ENCODE measurements around the gene IRAK4. TPM values are rescaled to one million over a fixed set of nuclear protein-coding genes. Genes with fewer than 3 reads are reported as not detected.

Gene IRAK4
- total RNA-seq, 2 experiments from 2014 or later = 22.1 to 23.0 TPM

DNA sequence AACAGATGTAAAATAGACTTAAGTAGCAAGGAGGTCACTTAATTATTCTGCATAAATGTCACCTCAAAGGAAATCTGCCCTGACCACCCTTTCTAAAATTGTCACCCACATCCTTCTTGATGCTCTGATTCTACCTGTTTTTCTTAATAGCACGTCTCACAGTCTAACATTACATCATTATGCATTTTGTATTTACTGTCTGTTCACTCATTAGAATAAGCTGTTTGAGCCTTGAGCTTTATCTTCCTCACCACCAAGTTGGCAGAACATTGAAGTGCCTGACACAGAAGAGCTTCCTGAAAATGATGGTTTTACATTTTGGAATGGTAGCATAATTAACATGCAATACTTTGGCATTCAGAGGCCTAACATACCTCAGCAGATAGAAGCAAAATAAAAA lies 68.3 kb downstream of the IRAK4 start:
- POLR2A ChIA-PET = no interaction called here
- CTCF ChIA-PET = interaction anchor here (0.7 kb wide), 1 partner anchor 21 kb away, joined by 3 read pairs; the partner anchor contains the start of gene TWF1

DNA sequence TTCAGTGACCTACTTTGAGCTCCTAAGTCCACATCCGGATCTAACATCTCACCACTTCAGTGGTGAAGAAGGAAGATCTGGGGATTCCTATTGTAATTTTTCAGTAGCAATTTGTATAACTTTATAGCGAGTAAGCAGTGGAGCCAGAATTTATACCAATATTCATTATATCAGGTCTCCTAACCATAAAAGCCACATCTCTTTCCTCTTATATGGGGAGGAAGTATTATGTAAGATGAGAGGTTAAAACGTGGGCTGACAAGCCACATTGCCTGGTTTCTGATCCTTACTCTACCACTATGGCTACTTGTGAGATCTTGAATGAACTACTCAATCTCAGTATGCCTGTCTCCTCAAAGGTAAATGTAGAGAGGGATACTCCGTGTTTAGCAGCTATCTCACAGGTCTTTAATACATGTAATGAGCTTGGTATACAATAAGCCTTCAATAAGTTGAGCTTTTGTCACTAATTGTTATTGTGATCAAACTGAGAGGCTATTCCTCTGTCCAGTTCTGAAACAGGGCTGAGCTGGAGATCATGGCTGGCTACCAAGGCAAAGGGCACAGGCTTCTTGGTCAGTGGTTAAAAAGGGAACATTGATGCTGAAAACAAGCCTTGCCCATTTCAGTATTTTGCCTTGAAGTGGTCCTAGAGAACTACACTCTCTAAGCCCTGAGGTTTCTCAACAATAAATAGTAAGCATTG lies 73.9 kb downstream of the IRAK4 start:
- ChIA-PET CTCF (interaction anchor here (1.0 to 1.6 kb wide), 2 partner anchors 24 to 26 kb away, joined by 3 to 5 read pairs; partner anchors contain the start of gene TWF1), POLR2A (interaction anchor here (0.6 kb wide), 1 partner anchor 1729 kb away, joined by 3 read pairs; no protein-coding TSS in a partner anchor)

DNA sequence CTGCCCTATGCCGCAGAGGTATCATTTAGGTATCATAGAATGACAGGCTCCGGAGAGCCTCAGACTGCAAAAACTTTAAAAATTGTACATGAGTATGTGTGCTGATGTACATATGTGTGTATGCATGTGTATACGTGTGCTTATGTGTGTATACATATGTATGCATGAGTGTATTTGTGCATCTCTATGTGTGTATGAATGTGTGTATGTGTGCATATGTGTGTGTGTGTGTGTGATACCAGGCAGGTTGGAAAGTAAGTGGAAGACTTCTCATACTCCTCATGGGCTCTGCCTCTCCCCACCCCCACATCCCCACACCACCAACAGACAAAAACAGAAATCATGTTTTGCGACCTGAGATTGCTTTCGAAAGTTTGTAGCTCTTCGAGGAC lies 76.5 kb downstream of the IRAK4 start:
- CTCF ChIA-PET = interaction anchor here (0.8 kb wide), 1 partner anchor 29 kb away, joined by 3 read pairs; the partner anchor contains the start of gene TWF1
- POLR2A ChIA-PET = interaction anchor here (0.6 to 2.1 kb wide), 4 partner anchors 20 to 76 kb away, joined by 3 to 10 read pairs (median 4); partner anchors contain the start of gene TWF1

DNA sequence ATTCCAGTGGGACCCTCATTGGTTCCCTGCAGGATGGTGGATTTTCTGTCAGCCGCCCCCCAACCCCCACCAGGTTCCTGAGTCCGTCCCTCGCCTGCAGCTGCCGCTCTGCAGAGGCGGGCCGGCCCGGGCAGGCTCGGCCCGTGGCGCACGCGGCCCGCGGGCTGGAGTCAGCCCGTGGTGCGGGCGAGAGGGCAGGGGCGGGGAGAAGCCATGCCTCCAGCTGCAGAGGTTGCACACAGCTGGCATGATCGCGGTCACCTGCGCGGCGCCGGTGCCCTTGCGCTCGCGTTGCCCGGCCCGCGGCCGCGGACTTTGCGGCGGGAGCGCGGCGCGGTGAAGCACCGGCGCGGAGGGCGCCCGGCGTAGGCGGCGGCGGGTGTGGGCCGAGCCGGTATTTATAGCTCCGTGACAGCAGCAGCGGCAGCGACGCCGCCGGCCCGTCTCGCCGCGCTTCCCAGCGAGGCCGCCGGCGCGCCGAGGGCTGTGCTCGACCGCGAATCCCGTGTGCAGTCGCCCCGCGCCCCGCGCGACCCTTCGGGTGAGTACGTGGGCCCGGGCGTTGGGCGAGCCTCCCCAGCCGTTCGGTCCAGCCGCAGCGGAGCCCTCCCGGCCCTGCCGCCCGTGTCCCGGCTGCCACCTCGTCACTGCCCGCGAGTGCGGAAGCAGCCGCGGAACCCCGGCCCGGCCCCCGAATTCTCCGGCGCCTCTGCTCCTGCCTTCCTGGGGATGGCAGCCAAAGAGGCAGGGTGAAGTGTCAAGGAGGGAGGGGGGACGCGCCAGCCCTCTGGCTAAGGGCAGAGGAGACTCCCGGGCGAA lies 77.1 kb downstream of the IRAK4 start, which contains the start of gene TMEM117:
Gene TMEM117 (plus strand): TSS at position 426 of the 819 bp plus-strand sequence.
- CTCF ChIA-PET = interaction anchor here (0.8 kb wide), 1 partner anchor 29 kb away, joined by 3 read pairs; the partner anchor contains the start of gene TWF1
- POLR2A ChIA-PET = interaction anchor here (0.6 to 2.1 kb wide), 4 partner anchors 20 to 77 kb away, joined by 3 to 10 read pairs (median 4); partner anchors contain the start of gene TWF1

DNA sequence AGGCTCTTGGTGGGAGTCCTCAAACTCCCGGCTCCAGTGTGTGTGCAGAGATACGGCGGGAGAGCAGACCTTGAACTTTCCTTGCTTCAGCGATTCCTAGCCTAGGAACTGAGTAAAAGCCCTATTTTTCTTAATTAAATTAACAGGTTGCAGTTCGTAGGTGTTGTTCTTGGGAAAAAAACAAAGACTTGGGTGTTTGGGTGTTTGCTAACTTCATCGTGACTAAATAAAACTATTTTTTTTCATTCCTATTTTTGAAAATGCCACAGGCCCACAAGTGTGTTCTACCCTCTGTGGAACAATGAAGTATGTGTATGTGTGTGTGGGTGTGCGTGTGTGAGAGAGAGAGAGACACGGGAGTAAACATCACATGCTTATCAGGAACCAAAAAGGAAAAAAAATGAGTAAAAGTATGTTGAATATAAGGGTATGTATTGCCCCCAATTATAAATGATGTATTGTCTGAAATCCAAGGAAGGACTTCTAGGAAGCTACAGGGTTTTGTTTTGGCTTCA lies 77.8 kb downstream of the IRAK4 start:
- ChIA-PET POLR2A (interaction anchor here (0.6 to 2.1 kb wide), 2 partner anchors 30 to 47 kb away, joined by 3 to 10 read pairs; partner anchors contain the start of gene TWF1), CTCF (no interaction called here)

Other genes with a start within 250 kb of the IRAK4 start
- gene ADAMTS20, start 206.7 kb upstream of the IRAK4 start, total RNA-seq = not detected
- 10 to 100 TPM; 23.6 to 23.7 TPM for gene PUS7L, start 161 bp upstream of the IRAK4 start, total RNA-seq
- gene TWF1, start 47.4 kb downstream of the IRAK4 start, total RNA-seq = 10 to 100 TPM; 30.4 to 34.7 TPM
- 1 to 10 TPM; 1.3 to 1.5 TPM for gene TMEM117, start 77.1 kb downstream of the IRAK4 start, total RNA-seq